WTC11 (cell line): ENCODE data around the gene SEPTIN3. TPM values are rescaled to one million over a fixed set of nuclear protein-coding genes. Genes with fewer than 3 reads are reported as not detected.

Experiments
- E2F4 ChIP-seq: sonication (generic); formaldehyde crosslinking; IDR thresholded peaks from 2 replicates; pipeline ENCODE4 v1.8.1; 2022; ENCODE audit warnings: low read depth, mild to moderate bottlenecking, moderate library complexity, missing genetic modification reagents, borderline replicate concordance
- GRHL2 ChIP-seq: fragments of 250-450 bp; sonication (Bioruptor Pico); IDR thresholded peaks from 2 replicates; pipeline ENCODE4 v1.8.0; 2022; ENCODE audit warnings: mild to moderate bottlenecking, moderate library complexity; ENCODE audit not compliant: insufficient replicate concordance, severe bottlenecking
- ZBTB21 ChIP-seq: sonication (generic); formaldehyde crosslinking; IDR thresholded peaks from 2 replicates; pipeline ENCODE4 v1.8.1; 2023; ENCODE audit warnings: mild to moderate bottlenecking, missing genetic modification reagents, borderline replicate concordance
- ZNF532 ChIP-seq: fragments of 250-450 bp; sonication (Bioruptor Pico); IDR thresholded peaks from 2 replicates; pipeline ENCODE4 v1.9.0; 2021; ENCODE audit warnings: mild to moderate bottlenecking, borderline replicate concordance
- total RNA-seq: library from RNA; stranded (reverse); gene quantifications from 3 replicates; pipeline ENCODE4 v1.2.3, GENCODE V29; 2021

SEPTIN3 gene
- total RNA-seq, 1 experiment from 2014 or later = 19.5 TPM

- no peak for TF ChIP-seq GRHL2 (CRISPR knock-in tag)
- TF ChIP-seq ZNF532 (CRISPR knock-in tag) = no peak
- no peak for TF ChIP-seq ZBTB21 (CRISPR knock-in tag)
- TF ChIP-seq E2F4 (CRISPR knock-in tag) = no peak
These were observed 49.0 kb downstream of the SEPTIN3 start (continued) for GRCh38 chr22:42018224-42018623.

Other genes starting within 250 kb of the SEPTIN3 start
- 19.0 to 21.3 TPM (median 19.2 TPM) in 3 replicates for gene CCDC134, start 168.8 kb upstream of the SEPTIN3 start, total RNA-seq
- gene SREBF2, start 136.3 kb upstream of the SEPTIN3 start, total RNA-seq = 151 to 173 TPM (median 171 TPM) in 3 replicates
- 2.1 to 2.4 TPM (median 2.2 TPM) in 3 replicates for gene SHISA8, start 54.4 kb upstream of the SEPTIN3 start, total RNA-seq
- gene TNFRSF13C, start 42.6 kb upstream of the SEPTIN3 start, total RNA-seq = 2.8 to 3.6 TPM (median 2.8 TPM) in 3 replicates
- gene CENPM, start 22.3 kb upstream of the SEPTIN3 start, total RNA-seq = 40.3 to 43.7 TPM (median 41.7 TPM) in 3 replicates
- gene WBP2NL, start 29.3 kb downstream of the SEPTIN3 start, total RNA-seq = not detected in 3 replicates
- gene NAGA, start 101.4 kb downstream of the SEPTIN3 start, total RNA-seq = 19.4 to 22.8 TPM (median 22.3 TPM) in 3 replicates
- gene PHETA2, start 104.8 kb downstream of the SEPTIN3 start, total RNA-seq = 5.7 to 7.1 TPM (median 6.3 TPM) in 3 replicates
- 39.9 to 50.6 TPM (median 49.6 TPM) in 3 replicates for gene SMDT1, start 110.3 kb downstream of the SEPTIN3 start, total RNA-seq
- gene NDUFA6, start 121.3 kb downstream of the SEPTIN3 start, total RNA-seq = 84.6 to 90.8 TPM (median 85.9 TPM) in 3 replicates
- gene CYP2D6, start 161.4 kb downstream of the SEPTIN3 start, total RNA-seq = 1.4 to 1.7 TPM (median 1.6 TPM) in 3 replicates